HG03378 (cell line): ENCODE measurements around the gene KIF21B.

Experiments used
- ATAC-seq: cut with Tn5 transposase; IDR thresholded peaks from one replicate; pipeline ENCODE4 v1.9.1; 2021; ENCODE audit warnings: mild to moderate bottlenecking, moderate library complexity; ENCODE audit not compliant: unreplicated experiment

KIF21B gene

DNA sequence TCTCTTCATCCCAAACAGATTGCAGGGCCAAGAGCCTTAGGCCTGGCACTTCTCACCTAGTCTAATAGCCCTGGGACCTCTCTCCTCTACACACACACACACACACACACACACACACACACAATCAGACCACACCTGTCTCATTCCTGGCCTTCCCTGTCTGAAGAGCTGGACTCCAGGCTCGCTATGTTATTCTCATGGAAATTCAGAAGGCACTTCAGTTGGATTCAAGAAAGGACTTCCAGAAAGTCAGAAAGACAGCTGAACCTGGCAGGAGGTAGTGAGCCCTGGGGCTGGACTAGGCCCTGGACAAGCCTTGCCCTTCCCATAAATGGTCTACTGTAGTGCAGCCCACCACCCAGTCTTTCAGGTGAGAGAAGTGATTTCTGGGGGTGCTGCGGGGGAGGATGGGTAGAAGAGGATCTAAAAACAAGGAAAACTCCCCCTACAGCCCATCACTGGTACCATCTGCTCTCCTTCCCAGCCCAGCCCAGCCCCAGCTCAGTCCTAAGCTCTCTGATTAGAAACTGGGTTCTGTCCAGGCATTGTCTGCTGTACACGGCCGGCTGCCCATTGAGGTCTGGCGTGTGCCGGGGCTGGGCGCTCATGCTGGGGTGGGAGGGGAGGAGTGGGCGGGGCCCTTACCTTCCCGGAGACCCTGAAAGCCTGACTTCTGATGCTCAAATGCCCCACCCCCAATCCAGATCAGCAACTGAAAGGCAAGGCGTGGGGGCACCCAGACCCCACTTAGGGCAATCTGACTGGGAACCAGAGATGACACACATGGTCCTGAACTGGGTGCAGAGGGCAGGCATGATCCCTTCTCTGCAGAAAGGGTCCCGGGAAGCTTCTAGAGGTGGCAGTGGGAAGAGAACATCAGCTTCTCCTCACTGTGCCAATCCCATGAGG is 2.5 kb downstream of the KIF21B start:
- ATAC-seq, result no peak

DNA sequence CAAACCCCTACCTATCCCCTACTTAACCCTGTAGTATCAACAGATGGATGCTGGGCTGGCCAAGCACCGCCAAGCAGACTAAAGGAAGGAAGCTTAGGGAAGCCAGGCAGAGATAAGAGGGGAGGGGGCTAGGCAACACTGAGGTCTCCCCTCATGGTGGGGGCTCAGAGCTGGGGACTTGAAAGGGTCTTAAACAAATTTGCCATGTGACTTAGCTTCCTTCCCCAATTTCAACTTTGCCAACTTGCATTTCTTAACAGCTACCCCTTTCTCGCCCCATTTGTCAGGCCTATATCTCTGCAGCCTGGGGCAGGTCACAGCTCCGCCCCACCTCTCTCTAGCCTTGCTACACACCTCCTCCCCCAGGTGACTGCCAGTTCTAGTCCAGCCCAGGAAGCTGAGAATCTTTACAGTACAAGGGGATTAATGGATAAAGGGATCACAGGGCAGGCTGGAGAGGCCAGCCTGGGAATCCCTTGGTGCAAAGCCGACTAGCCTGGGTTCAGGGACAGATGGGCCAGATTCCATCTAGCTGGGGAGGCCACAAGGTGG is 3.4 kb downstream of the KIF21B start:
- ATAC-seq, result no peak

DNA sequence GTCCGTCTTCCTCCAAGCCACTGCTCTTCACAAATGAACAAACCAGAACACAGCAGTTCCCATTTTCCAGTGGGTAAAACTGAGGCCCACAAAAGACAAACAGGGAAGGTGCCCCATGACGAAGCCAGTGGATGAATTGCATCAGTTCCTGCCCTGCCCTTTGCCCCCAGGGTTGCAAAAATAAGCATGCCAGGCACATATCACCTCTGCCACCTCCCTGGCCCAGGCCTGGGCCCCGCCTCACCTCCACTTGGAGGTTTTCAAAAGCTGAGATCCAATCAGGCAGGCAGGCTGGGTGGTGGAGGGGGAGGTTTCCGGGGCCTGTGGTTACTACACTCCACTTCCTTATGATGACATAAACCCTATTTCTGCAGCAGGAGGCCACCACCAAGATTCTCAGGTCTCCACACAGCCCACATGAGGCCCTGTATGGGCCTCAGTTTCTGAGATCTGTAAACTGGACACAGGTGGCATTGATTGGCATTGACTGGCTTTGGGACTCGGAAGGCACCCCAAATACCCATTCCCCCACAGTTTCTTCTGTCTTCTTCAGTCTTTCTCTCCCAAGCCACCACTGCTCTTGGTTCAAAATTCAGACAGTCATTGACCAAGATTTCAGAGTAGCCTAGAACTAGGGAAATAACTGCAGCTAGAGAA is 4.1 kb downstream of the KIF21B start:
- ATAC-seq, result peak; percentile 63

DNA sequence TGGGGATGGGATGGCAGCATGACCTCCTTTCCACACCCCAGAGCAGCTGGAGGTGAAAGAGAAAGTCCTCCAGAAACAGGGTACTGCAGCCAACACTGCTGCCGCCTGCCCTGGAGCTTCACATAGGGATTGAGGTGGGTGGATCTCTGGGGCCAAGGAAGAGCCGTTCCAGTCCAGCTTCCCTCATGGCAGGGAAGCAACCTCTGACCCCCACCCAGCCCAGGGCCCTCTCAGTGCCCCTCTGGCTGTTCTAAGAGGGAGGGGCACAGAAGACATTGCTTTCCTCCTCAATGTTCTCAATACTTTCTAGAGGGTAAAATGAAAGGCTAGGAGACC is 5.7 kb downstream of the KIF21B start:
- no peak for ATAC-seq

DNA sequence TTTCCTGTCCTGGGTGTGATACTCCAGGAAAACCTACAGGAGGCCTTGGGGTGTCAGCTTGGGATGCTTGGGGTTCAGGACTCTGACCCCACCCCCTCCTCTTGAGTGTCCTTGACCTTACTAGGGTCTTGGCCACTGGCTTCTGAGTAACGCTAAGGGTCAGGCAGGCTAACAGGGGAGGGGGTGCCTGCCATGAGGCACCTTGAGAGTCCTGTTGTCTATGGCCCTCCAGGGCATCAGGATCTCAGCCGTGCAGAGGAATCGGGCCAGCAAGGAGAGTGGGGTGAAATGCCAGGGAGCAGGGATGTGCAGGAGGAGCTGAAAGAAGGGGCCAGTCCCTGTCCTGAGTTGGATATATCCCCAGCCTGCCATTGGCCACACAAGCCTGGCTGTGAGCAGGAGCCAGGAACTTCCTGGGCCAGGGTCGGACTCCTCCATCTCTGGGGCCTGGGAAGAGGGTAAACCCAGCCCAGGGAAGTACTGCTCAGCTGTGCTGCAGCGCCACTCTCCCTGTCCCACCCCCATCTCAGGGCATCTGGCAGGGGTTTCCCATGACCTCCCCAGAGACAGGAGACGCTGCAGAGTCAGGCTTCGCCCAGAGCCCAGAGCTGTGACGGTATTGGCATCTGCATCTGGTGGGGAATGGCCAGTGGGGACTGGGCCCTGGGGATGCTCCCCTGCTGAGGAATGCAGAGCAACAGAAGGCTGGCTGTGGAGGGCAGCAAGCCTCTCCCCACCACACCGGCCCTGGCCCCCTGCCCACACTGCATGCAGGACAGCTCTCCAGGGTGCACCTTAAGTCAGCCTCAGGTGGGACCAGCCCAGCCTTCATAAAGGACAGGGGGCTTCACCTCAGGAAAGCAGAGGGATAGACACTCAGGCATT is 6.3 kb downstream of the KIF21B start:
- ATAC-seq, result no peak

DNA sequence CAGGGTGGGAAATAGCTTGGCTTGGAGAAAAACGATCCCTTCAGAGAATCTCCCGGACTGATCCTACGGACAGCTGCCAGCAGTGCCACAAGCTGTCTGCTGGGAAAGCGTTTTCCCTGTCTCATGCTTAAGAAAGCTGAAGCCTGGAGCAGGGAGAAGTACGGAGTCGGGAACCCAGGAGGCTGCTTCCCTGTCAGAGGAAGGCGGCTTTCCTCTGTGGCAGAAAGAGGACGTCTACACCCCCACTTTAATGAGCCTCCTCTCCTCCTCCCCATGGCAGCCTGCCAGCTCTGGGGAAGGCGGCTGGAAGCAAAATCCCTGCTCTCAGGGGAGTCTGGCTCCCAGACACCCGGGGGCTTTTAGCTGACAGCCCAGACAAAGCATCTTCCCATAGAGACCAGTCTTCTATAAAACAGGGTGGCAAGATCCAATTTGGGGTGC is 7.3 kb downstream of the KIF21B start:
- no peak for ATAC-seq

DNA sequence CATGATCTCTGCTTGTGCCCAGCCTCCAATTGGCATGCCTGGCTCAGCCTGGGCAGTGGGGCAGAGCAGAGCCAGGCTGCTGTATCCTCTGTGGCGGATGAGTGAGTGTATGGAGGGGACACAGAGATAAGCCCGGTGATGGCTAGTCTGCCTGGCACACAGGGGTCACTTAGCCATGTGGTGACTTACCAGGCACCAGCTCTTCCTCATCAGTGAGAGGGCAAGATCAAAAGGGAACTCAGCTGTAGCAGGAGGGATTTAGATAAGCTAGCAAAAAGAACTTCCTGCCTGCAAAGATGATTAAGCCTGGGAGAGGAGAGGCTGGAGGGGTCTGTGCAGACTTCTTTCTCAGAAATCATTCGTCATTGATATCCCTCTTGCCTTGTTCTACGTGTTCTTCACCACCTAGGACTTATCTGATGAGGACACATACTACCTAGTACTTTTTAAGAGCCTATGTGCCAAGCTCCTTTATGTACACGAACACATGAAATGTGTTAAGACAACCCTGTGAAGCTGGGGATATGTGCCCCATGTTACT is 7.9 kb downstream of the KIF21B start:
- no peak for ATAC-seq

DNA sequence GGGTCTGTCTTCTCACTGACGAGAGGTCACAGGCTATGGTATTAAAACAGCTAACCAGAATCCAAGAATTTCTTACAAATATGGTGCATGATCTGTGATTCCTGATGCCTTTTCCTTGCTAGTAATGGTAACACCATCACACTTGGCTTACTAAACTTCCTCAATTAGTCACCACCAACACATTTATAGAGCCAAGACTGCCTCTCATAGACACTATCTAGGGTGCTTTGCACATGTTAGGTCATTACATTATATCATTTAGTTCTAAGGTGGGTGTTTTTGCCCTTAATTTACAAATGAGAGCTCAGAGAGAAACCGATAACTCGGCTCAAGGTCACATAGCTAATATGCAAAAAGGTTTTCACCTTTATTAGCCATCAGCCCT is 8.7 kb downstream of the KIF21B start:
- ATAC-seq, result no peak

DNA sequence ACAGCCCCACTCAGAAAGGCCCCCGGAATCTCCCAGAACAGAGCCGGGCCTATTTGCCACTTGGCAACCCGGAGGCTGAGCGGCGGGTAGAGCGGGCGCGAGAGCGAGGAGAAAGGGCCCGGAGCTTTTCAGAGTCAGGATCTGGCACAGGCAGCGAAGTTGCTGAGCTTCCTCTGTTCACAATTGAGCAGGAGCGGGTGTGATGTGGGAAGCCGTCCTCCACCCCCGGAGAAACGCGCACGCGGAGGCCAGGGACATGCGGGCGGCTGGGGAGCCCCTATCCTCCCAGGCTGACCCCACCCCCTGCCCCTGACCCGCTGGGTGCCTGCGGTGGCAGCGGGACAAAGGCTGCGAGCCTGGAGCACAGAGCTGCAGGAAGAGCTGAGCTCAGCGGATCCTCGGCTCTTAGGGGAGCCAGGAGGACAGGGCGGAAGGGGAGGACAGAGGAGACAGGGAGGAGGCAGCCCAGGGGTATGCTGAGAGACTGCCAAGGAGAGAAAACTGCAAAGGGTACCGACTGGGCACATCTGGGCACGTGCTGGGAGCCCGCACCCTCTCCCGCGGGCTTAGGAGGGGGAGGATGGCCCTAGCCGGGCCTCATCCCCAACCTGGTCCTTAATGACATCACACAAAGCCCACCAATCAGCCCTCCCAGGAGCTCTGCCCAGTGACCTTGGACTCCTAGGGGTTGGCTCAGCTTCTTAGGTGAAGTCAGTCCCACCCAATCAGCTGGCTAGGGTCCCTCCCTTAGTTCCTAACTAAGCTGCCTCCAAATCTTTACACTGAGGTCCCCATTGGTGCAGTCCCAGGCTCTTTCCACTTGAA is 9.3 kb downstream of the KIF21B start:
- no peak for ATAC-seq

DNA sequence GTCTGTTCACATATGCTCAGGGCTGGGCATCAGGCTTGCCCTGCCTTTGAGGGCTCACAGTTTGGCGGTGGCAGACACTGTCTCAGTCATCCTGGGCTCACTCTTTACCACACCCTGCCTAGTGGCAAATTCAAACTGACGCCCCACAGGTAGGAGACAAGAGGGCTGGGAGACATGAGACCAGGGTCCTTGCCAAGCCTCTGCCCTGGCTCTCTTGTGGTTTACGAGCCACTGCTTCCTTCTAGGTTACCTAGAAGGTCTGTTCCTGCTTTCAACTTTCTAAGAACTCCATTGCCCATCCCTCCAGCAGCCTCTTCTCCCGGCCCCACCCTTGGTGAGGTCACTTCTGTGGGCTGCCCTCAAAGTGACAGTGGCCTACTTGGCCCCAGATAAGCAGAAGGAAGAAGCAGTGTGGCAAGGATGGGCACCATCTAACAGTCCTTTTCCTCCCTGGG is 10.5 kb downstream of the KIF21B start:
- ATAC-seq, result no peak

DNA sequence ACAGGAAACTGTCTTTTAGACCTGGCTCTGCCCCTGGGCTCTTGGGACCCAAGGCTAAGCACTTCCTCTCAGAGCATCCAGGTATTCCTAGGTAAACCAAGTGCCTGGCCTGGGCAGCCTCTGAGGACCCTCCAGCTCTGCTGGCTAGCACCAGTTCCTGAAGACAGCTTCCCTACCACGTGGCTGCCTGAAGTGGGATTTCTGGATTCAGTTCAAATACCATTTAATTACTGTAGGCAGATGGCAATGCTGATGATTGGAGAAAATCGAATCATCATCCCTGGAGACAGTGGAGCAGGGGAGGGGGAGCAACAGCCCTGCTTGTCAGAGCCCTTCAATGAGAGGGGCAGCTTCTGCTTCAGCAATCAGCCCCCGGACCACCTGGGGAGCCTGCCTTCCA is 11.9 kb downstream of the KIF21B start:
- no peak for ATAC-seq

DNA sequence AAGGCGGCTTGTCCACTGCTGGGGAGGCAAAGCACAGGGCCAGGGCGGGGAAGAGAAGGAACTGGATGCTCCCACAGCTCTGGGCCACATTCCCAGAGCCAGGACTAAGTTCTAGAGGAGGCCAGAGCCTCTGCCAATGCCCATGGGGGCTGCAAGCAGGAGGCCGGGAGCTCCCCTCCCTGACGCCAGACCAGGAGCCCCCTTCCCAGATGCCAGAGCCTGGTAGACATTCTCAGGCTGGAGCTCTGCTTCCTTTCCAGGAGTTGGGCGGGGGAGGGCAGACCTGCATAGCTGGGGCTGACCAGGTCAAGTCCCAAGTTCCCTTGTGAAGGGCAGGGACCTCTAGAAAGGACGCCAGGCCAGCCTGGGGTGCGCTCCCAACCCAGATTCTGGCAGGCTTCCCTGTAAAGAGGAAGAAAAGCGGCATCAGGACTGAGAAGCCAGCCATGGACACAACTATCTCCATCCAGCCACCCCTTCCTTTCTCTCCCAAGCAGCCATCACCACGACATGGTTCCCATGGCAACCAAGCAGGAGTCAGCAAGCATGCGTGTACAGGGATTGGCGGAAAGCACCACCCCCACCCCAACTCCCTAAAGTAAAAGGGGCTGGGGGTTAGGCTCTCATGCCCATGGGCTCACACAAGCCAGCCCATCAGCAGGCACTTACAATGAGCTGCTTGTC is 13.4 kb downstream of the KIF21B start:
- no peak for ATAC-seq

DNA sequence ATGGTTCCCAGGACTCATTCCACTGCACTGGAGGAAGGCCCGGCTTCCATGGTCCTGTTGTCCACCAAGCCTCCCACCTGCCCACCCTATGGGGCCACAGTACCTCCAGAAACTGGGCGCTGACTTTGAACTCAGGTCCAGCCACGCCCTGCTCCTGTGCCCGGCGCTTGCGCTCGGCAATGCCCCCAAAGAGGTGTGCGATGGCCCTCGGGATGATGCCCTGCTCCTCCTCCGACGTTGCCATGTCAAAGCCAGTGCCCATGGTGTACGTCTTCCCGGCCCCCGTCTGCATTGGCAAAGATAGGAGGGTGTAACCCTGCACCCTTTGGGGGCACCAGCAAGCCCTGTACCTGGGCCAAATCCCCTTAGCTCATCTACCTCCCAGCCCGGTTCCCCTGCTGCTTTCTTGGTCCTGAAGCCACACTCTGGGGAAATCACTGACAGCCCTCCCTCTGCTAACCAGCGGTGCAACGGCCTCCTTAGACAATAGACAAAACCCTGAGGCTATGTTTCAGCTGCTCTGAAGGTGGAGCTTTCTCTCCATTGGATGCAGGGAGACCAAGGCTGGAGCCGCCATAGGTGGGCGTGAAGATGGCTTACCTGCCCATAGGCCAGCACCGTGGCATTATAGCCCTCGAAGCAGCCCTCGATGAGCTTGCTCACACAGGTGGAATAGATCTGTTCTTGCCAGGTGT is 14.7 kb downstream of the KIF21B start:
- no peak for ATAC-seq

DNA sequence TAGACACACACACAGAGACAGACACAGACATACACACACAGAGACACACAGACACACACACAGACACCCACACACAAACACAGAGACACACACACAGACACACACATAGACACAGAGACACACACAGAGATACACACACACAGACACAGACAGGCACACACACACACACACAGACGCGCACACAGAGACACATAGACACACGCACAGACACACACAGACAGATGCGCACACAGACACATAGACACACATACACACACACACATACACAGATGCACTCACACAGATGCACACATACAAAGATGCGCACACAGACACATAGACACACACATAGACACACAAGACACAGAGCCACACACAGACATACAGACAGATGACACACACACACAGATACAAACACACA is 16.0 kb downstream of the KIF21B start:
- ATAC-seq, result no peak

DNA sequence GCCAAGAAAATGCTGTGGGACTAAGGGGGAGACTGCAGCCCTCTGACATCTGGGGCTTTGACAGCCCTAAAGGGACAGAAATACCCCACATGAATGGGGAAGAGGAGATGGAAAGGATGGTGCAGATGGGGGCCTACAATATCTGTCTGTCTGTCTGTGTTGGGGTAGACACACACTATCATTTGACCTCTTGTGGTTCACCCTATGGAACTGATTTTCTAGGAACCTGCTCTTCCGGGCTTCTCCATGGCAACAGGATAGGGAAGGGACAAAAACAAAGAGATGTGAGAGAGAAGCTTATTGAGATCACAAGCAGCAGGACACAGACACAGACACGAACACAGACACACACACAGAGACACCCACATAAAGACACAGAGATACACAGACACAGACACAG is 17.1 kb downstream of the KIF21B start:
- no peak for ATAC-seq

DNA sequence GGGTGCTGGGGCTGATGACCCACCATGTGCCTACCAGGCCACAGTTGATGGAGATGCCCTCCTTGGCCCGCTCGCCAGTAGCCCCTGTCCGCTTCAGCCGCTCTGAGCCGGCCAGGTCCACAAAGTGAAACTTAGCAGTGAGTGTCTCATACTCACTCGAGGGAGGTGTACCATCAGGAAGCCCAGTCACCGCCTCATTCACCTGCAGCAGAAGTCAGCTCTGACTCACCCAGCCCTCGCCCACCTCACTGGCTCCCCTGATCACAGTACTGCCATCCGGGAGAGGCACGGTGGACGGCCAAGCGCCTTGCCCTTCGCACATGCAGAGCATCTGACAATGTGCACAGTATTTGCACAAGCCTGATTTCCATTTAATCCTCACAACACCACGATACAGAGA is 18.8 kb downstream of the KIF21B start:
- ATAC-seq, result no peak

DNA sequence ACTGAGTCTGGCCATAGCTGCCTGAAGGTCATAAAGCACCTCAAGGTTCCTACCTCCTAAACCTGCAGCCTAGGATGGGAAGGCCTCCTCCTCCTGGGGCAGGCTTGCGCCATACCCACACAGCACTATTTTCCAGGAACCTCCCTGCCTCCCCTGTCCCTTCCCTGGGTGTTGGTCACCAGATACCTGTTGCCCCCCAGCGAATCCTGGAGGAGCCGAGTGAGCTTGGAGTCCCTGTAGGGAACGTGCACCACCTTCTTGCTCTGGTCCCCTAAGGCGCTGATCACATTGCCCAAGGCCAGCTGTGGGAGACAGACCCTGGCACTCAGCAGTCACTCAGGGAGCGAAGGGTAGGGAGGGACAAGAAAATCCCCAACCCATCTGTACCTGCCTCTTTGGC is 19.4 kb downstream of the KIF21B start:
- no peak for ATAC-seq

DNA sequence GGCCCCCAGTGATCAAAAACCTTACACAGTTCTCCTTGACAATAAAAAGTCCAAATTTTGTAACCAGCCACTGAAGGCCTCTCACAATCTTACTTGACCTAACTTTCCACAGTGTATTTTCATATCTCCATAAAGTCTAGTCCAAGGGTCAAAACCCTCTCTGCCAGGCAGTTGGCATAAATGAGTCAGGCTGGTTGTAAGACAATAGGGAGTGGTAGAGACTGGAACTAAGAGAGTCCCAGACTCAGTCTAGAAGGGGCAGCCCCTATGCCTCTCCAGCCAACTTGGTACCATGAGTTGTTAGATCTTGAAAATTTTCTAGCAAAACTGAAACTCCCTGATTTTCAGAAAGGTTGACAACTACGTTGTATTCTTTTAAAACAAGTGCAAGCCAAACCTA is 21.0 kb downstream of the KIF21B start:
- no peak for ATAC-seq

DNA sequence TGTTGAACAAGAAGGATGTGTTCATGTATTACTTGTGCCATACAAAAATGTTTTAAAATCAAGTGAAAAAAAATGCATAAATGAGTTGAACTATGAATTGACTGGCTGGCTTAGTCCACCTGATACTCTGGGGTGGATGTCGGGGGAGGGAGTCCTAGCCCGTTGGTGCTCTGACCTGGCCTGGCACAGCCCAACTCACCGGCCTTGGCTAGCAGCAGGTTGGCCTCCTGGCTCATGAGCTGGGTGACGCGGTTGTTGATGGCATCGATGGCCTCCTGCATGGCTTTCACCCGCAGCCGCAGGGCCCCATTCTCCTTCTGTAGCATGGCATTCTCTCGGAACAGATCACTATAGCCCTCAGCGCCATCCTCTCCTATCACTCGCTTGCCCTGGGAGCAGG is 21.6 kb downstream of the KIF21B start:
- ATAC-seq, result no peak
